HG02970 (cell line): ENCODE measurements around the gene CHD9.
"Not testable (repeated sequence)": the region's sequence is repeated elsewhere in the genome, so short reads cannot be mapped to it uniquely, and the experiment has no call there.

Source experiments
- ATAC-seq: cut with Tn5 transposase; IDR thresholded peaks from one replicate; pipeline ENCODE4 v1.9.1; 2021; ENCODE audit warnings: mild to moderate bottlenecking, moderate library complexity, moderate number of reproducible peaks; ENCODE audit not compliant: unreplicated experiment, low FRiP score

Gene CHD9

DNA sequence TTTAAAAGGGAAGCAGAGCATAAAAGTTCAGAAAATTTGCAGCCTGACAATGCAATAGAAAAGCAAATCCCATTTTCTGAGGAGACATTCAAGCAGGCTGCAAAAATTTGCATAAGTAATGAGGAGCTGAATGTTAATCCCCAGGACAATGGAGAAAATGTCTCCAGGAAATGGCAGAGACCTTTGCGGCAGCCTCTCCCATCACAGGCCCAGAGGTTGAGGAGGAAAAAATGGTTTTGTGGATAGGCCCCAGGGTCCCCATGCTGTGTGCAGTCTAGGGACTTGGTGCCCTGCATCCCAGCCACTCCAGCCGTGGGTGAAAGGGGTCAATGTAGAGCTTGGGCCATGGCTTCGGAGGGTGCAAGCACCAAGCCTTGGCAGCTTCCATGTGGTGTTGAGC lies 19.5 kb downstream of the CHD9 start:
- ATAC-seq: not testable (repeated sequence)

- ATAC-seq: not testable (repeated sequence)
Measured at GRCh38 chr16:53075461-53075860, 20.7 kb downstream of the CHD9 start.

- ATAC-seq: no peak
Measured at GRCh38 chr16:53078247-53078646, 23.5 kb downstream of the CHD9 start.

GRCh38 chr16:53078765-53079485 lies 24.1 kb downstream of the CHD9 start:
- ATAC-seq: no peak

DNA sequence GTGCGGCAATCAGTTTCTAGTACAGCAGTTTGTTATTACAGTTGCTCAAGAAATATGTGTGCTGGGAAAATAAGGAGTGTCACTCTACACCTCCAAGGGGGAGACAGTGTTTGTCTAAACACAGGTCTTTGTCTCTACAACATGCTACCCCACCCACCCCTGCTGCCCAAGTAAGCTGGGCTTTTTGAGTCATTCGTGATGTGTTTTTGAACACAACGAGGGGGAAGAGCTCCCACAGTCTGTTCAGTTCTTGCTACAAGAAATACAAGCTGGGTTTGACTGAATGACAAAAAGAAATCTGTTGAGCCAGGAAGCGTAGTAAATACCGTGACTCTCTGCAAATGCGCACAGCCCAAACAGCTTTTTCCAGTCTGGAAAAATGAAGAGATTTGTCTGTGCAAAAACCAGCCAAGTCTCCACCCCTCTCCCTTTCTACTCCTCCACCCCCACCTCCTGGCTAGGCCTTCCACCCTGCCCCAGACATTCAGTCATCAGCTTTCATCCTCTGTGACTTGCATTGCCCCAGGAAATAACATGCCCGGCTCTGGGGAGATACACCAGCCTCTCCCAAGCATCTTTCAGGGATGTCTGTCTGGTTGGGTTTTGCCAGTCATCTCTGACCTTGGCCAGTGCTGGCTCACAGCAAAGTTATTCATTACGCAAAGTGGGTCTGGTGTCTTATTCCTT lies 25.7 kb downstream of the CHD9 start:
- no peak for ATAC-seq

DNA sequence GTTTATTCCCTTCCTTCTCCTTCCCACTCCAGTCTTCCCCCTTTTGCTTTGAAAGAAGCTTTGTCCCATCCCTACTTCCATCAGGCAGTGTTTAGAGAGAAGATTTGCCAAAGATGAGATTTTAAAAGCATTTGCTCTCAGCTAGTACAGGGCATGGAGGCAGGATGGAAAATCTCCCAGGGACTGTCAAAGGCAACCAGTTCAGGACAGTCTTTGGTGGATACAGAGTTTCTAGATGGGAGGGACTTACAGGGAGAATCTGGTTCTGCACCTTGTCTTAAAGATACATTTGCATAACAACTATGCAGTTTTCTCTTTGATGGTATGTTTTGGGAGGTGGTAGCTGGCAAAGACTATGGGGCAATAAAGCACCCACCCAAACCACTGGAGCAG lies 26.2 kb downstream of the CHD9 start:
- no peak for ATAC-seq

DNA sequence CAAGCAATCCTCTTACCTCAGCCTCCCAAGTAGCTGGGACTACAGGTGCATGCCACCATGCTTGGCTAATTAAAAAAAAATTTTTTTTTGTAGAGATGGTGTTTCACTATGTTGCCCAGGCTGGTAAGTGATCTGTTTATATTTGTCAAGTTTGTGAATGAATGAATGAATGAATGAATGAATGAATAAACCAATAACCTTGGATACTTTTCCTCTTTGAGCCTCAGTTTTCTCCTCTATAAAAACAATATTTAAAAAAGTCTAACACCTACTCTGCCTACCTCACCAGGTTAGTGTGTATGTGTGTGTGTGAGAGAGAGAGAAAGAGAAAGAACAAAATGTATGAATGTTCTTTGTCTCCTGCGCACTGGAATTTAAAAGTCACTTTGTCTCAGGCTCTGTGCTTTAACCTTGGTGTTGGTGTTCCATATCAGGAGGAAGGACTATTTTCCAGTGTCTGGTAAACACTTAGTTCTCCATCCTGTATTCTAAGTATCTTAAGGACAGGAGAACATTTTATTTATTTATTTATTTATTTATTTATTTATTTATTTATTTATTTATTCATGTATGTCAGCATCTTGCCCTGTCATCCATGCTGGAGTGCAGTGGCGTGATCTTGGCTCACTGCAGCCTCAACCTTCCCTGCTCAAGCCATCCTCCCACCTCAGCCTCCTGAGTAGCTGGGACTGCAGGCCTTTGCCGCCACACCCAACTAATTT lies 27.1 kb downstream of the CHD9 start:
- no peak for ATAC-seq

GRCh38 chr16:53082509-53082908 lies 27.7 kb downstream of the CHD9 start:
- no peak for ATAC-seq

DNA sequence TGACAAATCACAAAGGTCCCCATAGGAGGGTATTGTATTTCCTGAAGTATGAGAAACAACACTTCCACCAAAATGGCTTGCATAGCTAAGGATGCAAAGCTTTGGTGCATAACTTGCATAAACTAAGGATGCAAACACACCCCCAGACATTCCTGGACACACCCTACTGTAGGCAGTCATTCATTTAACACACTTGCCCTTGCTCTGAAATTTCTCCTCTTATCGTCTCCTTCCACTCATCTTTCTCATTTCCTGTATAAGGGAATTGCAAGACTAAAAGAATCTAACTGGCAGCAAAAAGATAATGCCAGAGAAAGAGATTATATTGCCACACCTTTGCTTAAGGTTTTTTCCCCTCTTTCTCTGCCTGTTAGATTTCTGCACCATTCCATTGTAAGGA lies 28.3 kb downstream of the CHD9 start:
- ATAC-seq: no peak

DNA sequence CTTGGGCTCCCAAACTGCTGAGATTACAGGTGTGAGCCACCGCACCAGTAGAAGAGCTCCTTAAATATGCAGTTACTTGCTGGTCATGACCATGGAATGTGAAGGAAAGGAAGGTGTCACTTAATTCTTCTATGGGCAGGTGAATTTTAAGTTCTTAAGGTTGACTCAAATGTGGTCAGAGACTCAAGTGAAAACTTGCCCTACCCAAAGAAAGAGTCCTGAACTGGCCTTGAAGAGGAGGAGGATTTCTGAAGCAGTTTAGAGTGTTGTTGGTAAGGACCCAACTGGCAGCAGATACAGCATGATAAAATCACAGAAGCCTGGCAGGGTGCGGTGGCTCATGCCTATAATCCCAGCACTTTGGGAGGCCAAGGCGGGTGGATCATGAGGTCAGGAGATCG lies 29.4 kb downstream of the CHD9 start:
- no peak for ATAC-seq

DNA sequence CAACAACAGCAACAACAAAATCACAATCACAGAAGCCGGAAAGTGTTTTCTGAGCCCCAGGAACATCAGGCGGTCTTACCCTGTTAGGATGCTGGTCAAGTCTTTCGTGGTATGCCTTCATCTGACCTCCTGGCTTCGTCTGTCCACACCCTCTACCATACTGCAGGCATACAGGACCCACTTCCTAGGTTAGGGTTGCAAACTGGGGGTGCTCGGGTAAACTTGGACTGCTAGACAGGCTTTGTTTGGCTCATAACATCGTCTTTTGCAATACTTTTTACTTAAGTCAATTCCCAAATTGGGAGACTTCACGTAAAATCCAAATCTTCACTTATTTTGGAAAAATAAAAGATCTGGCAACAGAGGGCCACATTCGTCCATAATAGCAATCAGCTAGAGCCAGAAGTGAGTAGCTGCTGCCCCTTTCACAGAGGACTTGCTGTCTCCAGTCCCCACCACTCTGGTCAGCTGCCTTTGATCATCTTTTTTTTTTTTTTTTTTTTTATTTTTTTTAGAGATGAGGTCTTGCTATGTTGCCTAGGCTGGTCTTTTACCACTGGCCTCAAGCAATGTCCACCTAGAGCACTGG lies 30.0 kb downstream of the CHD9 start:
- ATAC-seq: no peak

- ATAC-seq: no peak
Measured at GRCh38 chr16:53085369-53085843, 30.6 kb downstream of the CHD9 start.

GRCh38 chr16:53085931-53086421 lies 31.2 kb downstream of the CHD9 start:
- no peak for ATAC-seq

- ATAC-seq: no peak
Measured at GRCh38 chr16:53087101-53087500, 32.3 kb downstream of the CHD9 start.

- ATAC-seq: no peak
Measured at GRCh38 chr16:53089434-53090285, 34.9 kb downstream of the CHD9 start.

GRCh38 chr16:53090286-53090590 lies 35.4 kb downstream of the CHD9 start:
- no peak for ATAC-seq

- ATAC-seq: no peak
Measured at GRCh38 chr16:53090591-53091411, 36.0 kb downstream of the CHD9 start.

- no peak for ATAC-seq
Measured at GRCh38 chr16:53091466-53092211, 36.8 kb downstream of the CHD9 start.

DNA sequence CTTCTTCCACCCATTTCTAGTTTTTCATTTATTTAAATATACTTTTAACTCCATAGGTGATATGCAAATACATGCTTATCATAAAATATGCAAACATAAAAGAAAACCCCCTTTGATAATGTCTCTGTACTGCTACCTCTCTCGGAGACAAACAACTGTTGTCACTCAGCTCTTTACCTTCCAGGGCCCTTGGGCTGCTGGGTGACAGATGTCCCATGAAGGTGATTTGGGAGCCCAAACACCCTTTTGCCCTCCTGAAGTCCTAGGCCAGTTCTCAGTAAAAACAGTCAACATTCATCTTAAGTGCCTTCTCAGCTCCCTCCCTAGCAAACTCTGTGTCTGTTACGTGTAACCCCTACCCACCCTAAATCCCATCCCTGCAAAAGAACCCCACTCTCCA lies 37.5 kb downstream of the CHD9 start:
- ATAC-seq: no peak
